ENCODE data around the gene HES5. TPM values are rescaled to one million over a fixed set of nuclear protein-coding genes. Genes with fewer than 3 reads are reported as not detected.

Gene HES5
- polyA plus RNA-seq, 1 donor (not counting 4 experiments of a cell fraction or from before 2014, with no cell fraction given), result 0.33 TPM

DNA sequence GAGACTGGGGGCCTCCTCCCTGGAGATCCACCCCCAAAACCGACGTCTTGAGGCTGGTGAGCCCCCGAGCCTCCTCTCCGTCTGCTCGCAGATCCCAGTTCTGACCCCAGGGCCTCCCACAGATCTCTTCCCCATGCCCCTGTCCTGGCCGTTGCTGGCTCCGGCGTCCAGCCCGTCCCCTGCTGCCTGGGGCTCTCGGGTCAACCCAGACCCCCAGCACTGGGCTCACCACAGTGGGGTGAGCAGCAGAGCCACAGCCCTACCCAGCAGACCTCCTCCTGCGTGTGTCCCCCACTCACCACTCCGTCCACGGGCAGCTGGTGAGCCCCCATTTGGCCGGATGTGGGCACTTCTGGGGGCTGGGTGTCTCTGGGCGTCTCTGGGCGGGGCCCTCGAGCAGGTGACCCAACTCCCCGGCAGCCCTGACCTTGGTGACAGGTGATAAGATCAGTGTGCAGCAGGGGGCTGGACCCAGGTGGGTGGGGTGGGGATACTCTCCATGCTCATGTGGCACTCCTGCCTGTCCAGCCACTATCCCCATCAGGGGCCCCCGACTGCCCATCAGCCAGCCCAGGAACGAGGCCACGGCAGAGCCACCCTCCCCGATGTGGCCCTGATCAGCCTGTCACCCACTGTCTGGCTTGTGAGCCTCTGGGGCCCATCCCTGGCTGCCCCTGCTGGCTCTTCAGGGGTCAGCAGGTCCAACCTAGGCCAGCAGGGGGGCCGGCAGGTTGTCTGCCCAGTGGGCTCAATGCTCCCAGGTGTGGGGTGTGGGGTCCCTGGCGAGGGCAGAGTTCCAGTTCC lies 26.8 kb upstream of the HES5 start:
- no peaks in the 10 kb centered on the region for H3K79me2 ChIP-seq (ENCODE audit: control insufficient read depth, insufficient read depth, low read length)
- FAIRE-seq (no peak), DNase-seq (ENCODE audit: low read depth, low spot score) (no peak)
- H3K4me3 ChIP-seq (ENCODE audit: control insufficient read depth in 2 of 3, extremely low read depth in 1 of 3, insufficient read depth in 2 of 3, low read depth in 1 of 3, low read length in 3 of 3), result peak overlapping the region; percentile 30 to 75 (median 74)
- peaks cover 11% of the 10 kb centered on the region for H3K4me1 ChIP-seq (ENCODE audit: control insufficient read depth, extremely low read depth, insufficient read depth, low read length)
- H3K27me3 ChIP-seq (ENCODE audit: control insufficient read depth, extremely low read depth, insufficient read depth, low read length), result no peaks in the 10 kb centered on the region
- H3K9ac ChIP-seq (ENCODE audit: control insufficient read depth, extremely low read depth, insufficient read depth, low read length), result peak overlapping the region; percentile 74
- TF ChIP-seq, protein P1, sequence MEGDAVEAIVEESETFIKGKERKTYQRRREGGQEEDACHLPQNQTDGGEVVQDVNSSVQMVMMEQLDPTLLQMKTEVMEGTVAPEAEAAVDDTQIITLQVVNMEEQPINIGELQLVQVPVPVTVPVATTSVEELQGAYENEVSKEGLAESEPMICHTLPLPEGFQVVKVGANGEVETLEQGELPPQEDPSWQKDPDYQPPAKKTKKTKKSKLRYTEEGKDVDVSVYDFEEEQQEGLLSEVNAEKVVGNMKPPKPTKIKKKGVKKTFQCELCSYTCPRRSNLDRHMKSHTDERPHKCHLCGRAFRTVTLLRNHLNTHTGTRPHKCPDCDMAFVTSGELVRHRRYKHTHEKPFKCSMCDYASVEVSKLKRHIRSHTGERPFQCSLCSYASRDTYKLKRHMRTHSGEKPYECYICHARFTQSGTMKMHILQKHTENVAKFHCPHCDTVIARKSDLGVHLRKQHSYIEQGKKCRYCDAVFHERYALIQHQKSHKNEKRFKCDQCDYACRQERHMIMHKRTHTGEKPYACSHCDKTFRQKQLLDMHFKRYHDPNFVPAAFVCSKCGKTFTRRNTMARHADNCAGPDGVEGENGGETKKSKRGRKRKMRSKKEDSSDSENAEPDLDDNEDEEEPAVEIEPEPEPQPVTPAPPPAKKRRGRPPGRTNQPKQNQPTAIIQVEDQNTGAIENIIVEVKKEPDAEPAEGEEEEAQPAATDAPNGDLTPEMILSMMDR (optimal IDR thresholded peaks at IDR 0.05 in 1 of 3, IDR thresholded peaks at IDR 0.05 in 1 of 3, conservative IDR thresholded peaks at IDR 0.05 in 1 of 3; ENCODE audit: extremely low read depth in 1 of 3, insufficient read depth in 2 of 3, low read length in 3 of 3), result no peak
- TF ChIP-seq EZH2 (IDR thresholded peaks at IDR 0.05; ENCODE audit: low read length), result no peak
- no peaks in the 10 kb centered on the region for H3K36me3 ChIP-seq (ENCODE audit: control insufficient read depth in 2 of 2, extremely low read depth in 1 of 2, insufficient read depth in 2 of 2, low read length in 2 of 2)
- no peaks in the 10 kb centered on the region for H3K9me1 ChIP-seq (ENCODE audit: control insufficient read depth, extremely low read depth, insufficient read depth, low read length)
- no peaks in the 10 kb centered on the region for H4K20me1 ChIP-seq (ENCODE audit: control insufficient read depth, extremely low read depth, insufficient read depth, low read length)
- peak overlapping the region; percentile 93 for H3K4me2 ChIP-seq (ENCODE audit: control insufficient read depth, extremely low read depth, insufficient read depth, low read depth, low read length)
- peak overlapping the region; percentile 92 for H2AFZ ChIP-seq (ENCODE audit: control insufficient read depth, low read length)
- H3K9me3 ChIP-seq (ENCODE audit: control insufficient read depth, low read depth, low read length), result no peaks in the 10 kb centered on the region
- dilution Hi-C loops (cut with MboI; ENCODE audit: extremely low pct_ligation_motif_present, low sequenced_read_pairs), result no loop called here
- peak overlapping the region; percentile 36 for H3K27ac ChIP-seq (ENCODE audit: control insufficient read depth, insufficient read depth, low read length)

GRCh38 chr1:2556277-2556677 lies 26.2 kb upstream of the HES5 start, which contains the start of gene TNFRSF14:
TNFRSF14 (plus strand) TSS chr1:2556371; CDS start chr1:2556665, 294 bp downstream.
- Histone ChIP-seq H2AFZ (ENCODE audit: control insufficient read depth, low read length) (peak within 1 kb of the TSS; percentile 92), H3K4me2 (ENCODE audit: control insufficient read depth, extremely low read depth, insufficient read depth, low read depth, low read length) (peak within 1 kb of the TSS; percentile 93), H3K9me1 (ENCODE audit: control insufficient read depth, extremely low read depth, insufficient read depth, low read length) (no peaks in the 10 kb centered on the region), H3K9me3 (ENCODE audit: control insufficient read depth, low read depth, low read length) (no peaks in the 10 kb centered on the region), H3K27me3 (ENCODE audit: control insufficient read depth, extremely low read depth, insufficient read depth, low read length) (no peaks in the 10 kb centered on the region), H3K27ac (ENCODE audit: control insufficient read depth, insufficient read depth, low read length) (peak within 1 kb of the TSS; percentile 36), H3K36me3 (ENCODE audit: control insufficient read depth in 2 of 2, extremely low read depth in 1 of 2, insufficient read depth in 2 of 2, low read length in 2 of 2) (no peaks in the 10 kb centered on the region), H3K4me3 (ENCODE audit: control insufficient read depth in 2 of 3, extremely low read depth in 1 of 3, insufficient read depth in 2 of 3, low read depth in 1 of 3, low read length in 3 of 3) (peak within 1 kb of the TSS; percentile 30 to 75 (median 74)), H4K20me1 (ENCODE audit: control insufficient read depth, extremely low read depth, insufficient read depth, low read length) (no peaks in the 10 kb centered on the region), H3K79me2 (ENCODE audit: control insufficient read depth, insufficient read depth, low read length) (no peaks in the 10 kb centered on the region), H3K4me1 (ENCODE audit: control insufficient read depth, extremely low read depth, insufficient read depth, low read length) (peaks cover 11% of the 10 kb centered on the region), H3K9ac (ENCODE audit: control insufficient read depth, extremely low read depth, insufficient read depth, low read length) (peak within 1 kb of the TSS; percentile 74)
- TF ChIP-seq EZH2 (IDR thresholded peaks at IDR 0.05; ENCODE audit: low read length), result no peak
- TF ChIP-seq, protein P1 (optimal IDR thresholded peaks at IDR 0.05 in 1 of 3, IDR thresholded peaks at IDR 0.05 in 1 of 3, conservative IDR thresholded peaks at IDR 0.05 in 1 of 3; ENCODE audit: extremely low read depth in 1 of 3, insufficient read depth in 2 of 3, low read length in 3 of 3), result no peak
- dilution Hi-C loops (cut with MboI; ENCODE audit: extremely low pct_ligation_motif_present, low sequenced_read_pairs), result no loop called here
- FAIRE-seq, result peak; percentile 52
- no peak for DNase-seq (ENCODE audit: low read depth, low spot score)

Data from keratinocyte (primary cell).